ENCODE measurements around the gene DDX39A.
A peak's percentile ranks its signal among the peaks of the same experiment; 100 is the strongest.

The DDX39A gene

DNA sequence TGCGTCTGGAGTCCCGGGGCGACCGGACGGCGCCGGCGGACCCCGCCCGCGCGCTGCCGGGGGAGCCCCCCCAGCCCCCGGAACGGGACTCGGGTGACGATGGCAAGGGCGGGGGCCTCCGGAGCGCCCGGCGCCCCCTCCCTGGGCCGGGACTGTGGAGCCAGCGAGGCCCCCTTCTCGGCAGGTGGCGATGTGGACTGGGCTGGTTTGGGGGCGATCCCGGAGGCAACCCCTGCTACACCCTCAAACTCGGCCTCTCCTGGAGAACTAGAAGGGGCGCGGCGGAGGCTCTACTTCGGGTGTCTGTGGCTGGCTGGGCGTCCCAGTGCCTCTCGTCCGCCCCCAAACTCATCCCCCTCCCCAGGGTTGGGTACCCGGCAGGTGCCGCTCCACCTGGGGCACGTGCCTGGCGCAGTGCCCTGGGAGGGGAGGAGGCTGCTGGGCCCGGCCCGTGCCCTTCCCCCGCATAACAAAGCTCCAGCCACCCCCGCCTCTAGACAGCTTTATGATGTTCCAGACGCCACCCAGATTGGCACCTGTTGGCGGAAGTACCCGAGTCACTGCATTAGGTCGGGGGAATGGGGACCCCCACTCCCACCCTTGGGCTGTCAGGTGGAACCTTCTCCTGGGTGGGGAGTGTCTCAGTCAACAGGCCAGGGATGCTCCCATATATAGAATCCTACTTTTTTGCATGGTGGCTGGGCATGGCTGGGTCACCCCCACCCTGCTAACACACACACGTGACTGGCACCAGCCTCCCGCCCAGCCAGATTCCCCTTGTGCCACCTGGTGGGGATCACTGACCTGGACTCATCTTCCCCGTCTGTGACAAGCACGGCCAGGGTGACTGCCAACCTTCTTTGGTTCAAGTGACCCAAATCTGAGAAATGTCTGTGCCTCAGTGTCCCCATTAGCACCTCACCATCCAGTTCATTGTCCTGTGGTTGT is 14.7 kb upstream of the DDX39A start:
- peak; percentile 43 for DNase-seq

DNA sequence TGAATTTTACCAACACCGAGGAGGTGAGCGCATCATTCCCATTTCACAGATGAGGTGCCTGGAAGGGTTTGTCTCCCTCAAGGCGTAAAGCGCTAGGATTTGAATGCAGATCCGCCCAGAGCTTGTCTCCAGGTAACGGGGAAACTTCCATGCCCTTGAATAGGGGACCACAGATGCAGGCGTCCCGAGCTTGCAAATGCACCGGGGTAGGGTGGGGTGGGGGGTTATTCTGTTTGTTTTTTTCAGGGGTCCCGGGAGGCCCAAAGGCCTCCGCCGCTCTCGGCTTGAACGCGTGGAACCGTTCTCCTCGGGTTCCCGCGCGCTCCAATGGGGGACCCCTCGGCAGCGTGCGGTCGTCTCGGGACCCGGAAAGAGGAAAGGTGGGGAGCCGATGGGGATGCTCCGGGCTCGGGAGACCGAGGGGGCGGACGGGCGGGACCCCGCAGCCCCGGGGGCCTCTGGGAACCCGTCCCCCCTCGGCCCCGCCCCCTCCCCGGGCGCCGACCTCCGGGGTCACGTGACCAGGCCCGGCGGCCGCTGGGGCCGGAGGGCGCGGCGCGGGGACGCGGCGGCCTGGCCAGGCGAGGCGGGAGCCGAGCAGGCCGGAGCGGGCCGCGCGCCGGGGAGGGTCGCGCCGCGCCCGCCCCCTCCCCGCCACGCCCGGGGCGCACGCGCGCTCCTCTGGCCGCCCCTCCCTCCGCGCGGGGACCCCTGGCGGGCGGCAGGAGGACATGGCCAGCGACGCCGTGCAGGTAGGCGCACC is 13.8 kb upstream of the DDX39A start, which contains the start of gene PKN1:
Gene PKN1, plus strand, starts transcription at position 516 of the 763 bp plus-strand sequence. Its CDS starts 216 bp downstream, at position 732.
- DNase-seq: peak; percentile 60

DNA sequence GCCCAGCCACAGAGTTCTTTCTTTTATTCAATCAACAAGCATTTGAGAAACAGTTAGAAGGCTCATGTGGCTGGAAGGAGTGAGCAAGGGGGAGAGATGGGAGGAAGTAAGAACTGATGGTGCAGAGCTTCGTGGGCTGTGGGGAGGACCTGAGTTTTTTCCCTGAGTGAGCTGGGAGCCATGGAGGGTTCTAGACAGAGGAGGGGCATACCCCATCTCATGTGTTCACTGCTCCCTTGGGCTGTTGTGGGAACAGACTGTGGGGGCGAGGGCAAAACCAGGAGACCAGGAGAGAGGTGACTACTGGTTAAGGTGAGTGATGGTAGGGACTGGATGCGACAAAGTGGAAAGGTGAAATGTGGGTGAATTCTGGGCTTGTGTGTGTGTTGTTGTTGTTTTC is 11.6 kb upstream of the DDX39A start:
- DNase-seq: no peak

DNA sequence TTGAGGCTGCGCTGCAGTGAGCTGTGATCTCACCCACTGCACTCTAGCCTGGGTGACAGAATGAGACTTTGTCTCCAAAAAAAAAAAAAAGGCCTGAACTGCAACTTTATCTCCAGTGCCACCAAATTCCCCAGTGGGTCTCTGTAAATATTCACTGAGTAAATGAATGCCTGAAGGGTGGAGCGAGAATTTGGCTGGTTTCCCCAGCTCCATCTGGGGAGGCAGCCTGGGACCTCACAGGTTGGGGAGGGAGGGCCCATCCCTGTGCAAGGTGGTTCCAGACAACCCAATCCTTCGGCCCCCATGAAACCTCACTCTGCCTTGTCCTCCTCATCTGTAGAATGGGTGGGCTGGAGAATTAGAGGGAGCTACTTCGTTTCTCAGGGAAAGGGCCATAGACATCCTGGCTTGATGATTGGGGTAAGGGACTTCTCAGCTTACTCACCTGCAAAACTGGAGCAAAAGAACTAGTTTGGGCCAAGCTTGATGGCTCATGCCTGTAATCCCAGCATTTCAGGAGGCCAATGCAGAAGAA is 9.8 kb upstream of the DDX39A start:
- DNase-seq: peak; percentile 17

DNA sequence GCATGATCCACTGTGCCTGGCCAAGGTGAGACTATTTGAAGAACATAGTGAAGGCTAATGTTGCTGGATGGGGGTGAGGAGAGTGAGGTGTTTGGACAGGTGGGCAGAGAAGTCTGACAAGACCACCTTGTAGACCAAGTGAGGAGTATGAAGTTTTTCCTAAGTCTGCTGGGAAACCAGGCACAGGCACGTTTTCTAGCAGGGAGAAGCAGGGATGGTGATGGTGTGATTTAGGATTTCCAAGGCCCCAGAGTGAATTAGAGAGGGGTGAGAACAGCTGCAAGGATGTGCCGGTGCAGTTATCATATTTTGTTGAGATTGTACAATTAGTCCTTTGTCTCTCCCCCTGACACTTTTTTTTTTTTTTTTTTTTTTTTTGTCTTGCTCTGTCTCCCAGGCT is 8.3 kb upstream of the DDX39A start:
- no peak for DNase-seq

DNA sequence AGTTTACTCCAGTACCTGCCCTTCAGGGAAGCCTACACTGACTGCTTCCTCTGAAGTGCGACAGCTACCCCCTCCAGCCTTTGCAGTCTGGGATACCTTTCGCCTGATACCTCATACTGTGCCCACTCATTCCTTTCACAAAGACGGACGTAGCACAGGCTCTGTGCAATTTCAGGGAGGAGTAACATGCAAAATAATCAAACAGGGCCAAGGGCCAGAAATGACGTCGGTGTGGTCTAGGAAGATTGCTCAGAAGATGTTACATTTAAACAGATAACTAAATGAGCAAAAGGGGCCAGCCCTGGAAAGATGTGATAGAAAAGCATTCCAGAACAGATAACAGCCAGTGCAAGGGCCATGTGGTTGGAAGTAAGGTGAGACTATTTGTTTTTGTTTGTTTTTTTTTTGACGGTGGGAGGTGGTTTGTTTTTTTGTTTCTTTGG is 6.6 kb upstream of the DDX39A start:
- no peak for DNase-seq

DNA sequence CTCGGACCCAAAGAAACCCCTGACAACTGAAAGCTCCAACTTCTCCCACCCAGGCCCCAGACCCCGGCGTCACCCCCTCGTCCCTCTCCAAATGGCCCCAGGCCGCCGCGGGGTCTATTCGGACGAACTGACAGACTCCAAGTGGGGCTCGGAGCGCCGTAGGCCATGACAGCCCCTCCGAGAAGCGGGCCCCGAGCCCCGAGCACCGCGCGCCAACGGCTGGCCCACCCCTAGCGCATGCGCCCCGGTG is 360 bp downstream of the DDX39A start:
- no peak for DNase-seq

DNA sequence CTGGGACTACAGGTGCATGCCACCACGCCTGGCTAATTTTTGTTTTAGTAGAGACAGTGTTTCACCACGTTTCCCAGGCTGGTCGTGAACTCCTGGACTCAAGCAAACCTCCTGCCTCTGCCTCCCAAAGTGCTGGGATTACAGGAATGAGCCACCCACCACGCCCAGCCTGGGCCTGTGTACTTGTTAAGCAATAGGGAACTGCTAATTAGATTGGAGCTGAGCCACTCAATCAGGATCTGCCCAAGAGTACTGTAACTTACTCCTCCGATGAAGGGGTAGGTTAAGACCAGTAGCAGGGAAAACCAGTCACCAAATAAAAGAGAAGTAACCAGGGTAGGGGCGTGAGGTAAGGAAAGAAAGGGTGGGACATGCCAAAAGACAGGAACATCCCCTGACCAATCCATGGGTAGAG is 2.3 kb downstream of the DDX39A start:
- no peak for DNase-seq

DNA sequence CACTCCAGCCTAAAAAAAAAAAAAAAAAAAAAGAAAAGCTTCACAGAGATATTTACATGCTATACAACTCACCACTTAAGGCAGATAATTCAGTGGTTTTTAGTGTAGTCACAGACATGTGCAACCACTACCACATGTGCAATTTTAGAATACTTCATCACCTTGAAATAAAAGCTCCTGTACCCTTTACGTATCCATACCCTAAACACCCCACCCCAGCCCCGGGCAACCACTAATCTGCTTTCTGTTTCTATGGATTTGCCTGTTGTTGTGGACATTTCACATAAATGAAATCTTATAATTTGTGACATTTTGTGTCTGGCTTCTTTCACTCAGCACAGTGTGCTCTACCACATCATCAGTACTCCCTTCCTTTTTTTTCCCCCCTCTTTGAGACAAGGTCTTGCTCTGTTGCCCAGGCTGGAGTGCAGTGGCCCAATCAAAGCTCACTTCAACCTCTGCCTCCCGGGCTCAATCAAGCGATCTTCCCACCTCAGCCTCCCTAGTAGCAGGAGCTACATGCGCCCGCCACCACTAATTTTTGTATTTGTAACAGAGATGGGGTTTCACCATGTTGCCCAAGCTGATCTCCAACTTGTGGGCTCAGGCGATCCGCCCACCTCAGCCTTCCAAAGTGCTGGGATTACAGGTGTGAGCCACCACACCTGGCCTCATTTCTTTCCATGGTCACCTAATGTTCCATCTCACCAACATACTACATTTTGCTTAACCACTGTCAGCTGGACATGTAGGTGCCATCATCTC is 4.0 kb downstream of the DDX39A start:
- DNase-seq: no peak

DNA sequence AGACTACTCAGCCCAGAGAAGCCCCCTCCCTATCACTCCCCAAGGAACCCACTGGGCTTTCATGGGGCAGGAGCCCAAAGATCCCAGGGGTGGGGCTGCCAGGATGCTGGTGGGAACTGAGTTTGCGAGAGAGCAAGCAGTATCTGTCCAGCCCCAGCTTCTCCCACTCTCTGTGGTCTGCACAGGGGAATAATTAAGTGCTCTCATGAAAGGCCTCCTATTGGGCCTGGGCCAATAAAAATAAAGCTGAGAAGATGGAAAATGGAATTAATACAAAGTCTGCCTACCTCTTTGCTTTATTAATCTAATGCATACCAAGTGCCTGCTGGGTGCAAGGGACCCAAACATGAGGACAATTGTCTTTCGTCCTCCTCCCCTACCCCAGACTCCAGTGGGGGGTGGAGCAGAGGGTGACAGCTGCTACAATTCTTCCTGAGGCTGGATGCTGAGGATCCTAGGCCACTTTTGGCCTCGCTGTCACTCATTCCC is 5.4 kb downstream of the DDX39A start:
- peak; percentile 12 for DNase-seq

DNA sequence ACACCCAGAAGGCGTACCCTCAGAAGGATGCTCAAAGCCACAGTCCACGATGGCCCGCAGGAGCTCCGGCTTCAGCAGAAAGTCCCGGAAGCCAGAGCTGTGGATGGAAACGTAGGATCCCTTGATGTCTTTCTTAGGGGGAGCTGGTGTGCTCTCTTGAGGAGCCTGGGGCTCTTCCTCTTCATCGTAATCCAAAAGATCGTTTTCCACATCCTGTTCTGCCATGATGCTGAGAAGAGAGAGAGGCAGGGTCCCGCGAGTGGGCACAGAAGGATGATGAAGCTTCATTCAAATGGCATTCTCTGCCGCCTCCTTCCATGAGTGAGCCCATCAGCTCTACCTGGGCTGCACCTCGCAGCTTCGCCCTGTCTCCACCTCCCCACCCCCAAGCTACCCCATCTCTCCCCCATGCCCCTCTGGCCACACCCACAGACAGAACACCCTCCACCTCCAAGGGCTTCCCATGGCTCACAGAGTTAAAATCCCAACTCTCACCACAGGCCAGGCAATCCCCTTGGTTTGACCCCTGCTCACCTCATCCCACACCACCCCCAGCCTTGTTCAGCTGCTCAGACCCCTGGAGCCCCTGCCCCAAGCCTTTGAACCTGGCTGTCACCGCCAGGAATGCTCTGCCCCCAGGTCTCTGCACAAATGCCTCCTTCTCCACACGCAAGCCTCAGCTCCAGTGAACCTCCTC is 6.0 kb downstream of the DDX39A start:
- no peak for DNase-seq

DNA sequence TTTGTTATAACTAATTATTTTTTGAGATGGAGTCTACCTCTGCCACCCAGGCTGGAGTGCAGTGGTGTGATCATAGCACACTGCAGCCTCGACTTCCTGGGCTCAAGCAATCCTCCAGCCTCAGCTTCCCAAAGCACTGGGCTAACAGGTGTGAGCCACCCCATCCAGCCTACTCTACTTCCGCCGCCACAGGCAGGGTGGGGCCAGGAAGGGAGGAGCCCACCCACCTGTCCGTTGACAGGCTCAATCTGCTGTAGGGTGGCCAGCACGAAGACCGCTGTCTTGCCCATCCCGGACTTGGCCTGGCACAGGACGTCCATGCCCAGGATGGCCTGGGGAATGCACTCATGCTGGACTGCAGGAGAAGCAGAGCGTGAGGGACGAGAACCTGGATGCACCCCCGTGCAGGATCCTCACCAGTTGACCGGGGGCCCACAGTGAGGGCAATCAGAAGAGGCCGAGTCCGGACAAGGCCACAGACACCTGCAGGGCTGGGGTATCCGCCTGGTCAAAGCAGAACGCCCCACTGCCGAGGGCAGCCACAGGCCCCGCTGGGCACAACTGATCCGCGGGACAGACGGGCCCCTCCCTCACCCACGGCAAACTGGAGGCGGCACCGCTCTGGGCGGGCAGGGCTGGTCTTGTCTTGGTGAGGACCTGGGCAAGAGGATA is 6.7 kb downstream of the DDX39A start:
- DNase-seq: no peak

DNA sequence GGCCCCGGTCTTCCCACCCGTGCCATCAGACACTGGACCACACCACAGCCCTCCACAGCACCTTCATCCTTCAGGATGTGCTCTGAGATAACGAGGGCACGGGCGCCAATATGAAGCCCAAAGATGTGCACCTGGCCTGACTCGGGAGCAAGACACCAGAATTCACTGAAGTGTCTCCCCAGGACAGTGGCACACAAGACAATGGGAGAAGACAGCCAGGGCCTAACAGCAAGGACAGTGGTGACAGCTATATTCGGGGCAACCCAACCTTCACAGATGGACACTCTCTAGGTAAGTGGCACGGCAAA is 7.2 kb downstream of the DDX39A start:
- DNase-seq: no peak

DNA sequence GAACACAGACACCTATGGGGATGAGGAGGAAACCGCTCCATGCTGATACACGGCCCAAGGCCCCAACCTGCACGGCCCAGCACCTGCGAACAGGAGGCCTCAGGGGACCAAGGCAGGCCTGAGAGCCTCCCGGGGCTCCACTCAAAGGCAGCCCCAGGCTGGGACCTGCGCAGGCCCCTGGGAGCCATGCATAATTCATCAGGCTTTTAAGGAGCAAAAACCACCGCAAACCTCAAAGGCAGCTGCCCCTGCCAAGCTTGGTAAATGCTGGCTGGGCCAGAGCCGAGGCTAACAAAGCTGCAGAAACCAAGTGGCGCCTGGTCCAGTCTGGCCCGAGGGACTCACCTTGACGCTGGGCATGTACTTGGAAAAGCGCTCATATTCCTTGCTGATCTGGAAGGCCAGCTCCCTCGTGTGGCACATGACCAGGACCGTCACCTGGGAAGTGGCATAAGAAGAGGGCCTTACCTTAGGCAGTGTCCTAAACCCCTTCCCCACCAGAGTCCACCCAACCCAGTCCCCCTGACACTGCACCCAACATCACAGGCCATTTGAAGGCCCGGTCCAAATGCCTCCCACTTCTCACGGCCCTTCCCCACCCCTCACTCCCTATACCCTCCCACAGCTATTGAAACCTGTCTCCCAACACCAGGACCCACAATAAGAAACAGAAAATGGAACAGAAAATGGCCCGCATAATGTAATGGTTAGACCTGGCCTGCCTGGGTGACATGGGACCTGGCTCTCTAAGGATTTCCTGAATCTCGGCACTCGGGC is 7.8 kb downstream of the DDX39A start:
- peak; percentile 56 for DNase-seq

DNA sequence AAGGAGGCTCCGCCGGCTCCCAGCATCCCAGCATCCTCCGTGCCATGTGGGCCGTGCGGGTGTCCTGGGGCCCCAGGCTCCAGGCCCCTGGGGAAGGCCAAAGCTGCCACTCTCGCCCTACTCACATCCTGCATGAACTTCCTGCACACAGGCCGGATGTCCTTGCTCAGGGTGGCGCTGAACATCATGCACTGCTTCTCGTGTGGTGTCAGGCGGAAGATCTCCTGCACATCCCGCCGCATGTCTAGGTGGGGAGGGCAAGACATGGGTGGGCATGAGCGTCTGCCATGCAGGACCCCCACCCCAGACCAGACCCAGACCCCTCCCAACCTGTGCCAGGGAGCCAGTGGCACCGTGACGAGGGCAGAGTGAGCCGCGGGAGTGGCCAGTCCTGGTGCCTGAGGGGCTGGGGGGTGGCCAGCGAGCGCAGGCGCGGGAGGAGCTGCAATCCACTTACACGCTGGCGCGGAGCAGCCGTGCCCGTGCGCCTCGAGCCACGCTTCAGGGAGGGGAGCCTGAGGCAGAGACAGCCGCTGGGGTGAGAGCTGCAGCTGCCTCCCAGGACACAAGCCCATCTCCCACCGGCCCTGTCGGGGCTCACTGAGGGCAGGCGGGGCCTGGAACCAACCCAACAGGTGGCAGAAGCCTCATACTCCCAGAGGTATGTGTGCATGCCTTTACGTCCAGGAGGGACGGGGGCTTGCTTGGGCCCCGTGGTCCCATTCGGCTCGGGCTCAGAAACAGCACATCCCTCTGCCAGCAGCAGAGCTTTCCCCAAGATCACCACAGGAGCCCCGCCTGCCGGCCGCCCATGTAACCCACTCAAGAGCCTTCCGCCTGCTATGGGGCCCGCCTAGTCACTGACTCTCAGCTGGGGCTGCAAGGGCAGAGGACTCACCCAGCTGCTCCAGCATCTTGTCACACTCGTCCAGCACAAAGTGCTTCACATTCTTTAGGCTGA is 8.8 kb downstream of the DDX39A start:
- no peak for DNase-seq

DNA sequence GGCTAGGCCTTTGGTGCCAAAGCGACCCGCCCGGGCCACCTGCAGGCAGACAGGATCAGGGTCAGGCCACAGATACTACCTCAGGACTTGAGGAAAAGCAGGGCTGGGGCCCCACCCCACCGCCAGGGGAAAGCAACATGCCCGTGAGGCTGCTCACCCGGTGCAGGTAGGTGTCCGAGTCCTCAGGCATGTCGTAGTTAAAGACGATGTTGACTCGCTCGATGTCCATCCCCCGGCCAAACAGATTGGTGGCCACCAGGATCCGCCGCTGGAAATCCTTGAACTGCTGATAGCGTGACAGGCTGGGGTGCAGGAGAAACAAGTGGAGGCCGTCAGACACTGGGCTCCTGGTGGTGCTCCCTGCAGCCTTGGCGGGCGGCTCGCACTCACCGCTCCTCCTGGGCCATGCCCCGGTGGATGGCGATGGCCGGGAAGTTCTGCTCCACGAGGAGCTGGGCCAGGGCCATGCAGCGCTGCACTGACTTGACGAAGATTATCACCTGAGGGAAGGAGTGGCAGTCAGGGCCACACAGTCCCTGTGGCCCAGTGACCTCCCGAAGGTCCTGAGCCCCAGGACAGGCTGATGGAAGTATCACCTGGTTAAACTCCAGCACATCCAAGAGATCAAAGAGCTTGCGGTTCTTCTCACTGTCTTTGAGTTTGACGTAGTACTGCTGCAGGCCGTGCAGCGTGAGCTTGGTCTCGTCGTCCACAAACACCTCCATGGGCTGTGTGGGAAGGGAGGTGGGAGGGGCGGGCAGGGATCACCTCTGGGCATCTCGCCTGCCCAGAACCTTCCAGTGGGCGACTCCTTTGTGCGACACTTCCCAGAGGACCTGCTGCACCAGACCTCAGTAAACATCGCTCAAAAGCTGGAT is 9.8 kb downstream of the DDX39A start:
- no peak for DNase-seq

DNA sequence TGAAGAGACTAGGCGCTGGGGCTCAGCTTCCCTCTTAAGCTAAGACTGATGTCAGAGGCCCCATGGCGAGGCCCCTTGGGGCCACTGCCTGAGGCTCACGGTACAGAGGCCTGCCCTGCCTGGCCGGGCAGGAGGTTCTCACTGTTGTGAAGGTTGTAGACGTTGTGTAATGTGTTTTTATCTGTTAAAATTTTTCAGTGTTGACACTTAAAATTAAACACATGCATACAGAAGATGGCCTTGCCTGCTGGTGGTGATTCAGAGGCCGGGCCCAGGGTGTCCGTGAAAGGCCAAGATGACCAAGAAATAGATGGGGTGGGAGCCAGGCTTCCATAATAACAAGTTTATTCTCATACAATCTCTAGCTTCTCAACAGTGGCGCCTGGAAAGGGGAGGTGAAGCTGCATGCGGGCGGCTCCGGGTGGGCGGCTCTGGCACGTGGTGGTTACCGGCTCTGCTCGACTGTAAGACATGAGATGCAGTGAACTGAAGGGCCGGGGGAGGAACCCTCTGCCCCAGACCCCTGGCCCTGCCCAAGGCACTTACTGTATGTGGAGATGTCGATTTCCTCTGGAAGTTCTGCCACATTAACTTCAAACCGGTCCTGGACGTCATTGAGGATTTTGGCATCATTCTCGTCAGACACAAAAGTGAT is 10.5 kb downstream of the DDX39A start:
- DNase-seq: no peak

All from NCI-H1436 (cell line).